Ectodermal cell (in vitro differentiated cells): ENCODE data around the gene AHNAK2.
"Not testable (repeated sequence)": the region's sequence is repeated elsewhere in the genome, so short reads cannot be mapped to it uniquely, and the experiment has no call there.

ENCODE experiments used
- H3K27ac ChIP-seq: 2 replicates; pipeline ENCODE4 v1.7.0; 2013; ENCODE audit warnings: mild to moderate bottlenecking, low read depth, low read length; ENCODE audit not compliant: insufficient read depth, poor library complexity, severe bottlenecking
- H3K27me3 ChIP-seq: 2 replicates; pipeline ENCODE4 v1.7.0; 2013; ENCODE audit warnings: mild to moderate bottlenecking, low read length; ENCODE audit not compliant: insufficient read depth, control insufficient read depth, poor library complexity, severe bottlenecking
- H3K36me3 ChIP-seq: one replicate; pipeline ENCODE4 v1.7.0; 2013; ENCODE audit warnings: low read length; ENCODE audit not compliant: control insufficient read depth, insufficient read depth
- H3K4me1 ChIP-seq: one replicate; pipeline ENCODE4 v1.7.0; 2013; ENCODE audit warnings: low read length; ENCODE audit not compliant: control insufficient read depth, insufficient read depth
- H3K4me3 ChIP-seq: 2 replicates; pipeline ENCODE4 v1.7.0; 2013; ENCODE audit warnings: low read depth, low read length, control low read depth; ENCODE audit not compliant: insufficient read depth
- H3K9me3 ChIP-seq: 2 replicates; pipeline ENCODE4 v1.7.0; 2013; ENCODE audit warnings: mild to moderate bottlenecking, low read length, moderate library complexity; ENCODE audit not compliant: control insufficient read depth
- WGBS, 2 experiments: methylation state at CpG; one replicate each; pipeline ENCODE4 v1.1.7; 2013; ENCODE audit warnings: missing lambda C conversion rate in 2 of 2; 5-methylcytosine and 5-hydroxymethylcytosine counted together

The AHNAK2 gene

DNA sequence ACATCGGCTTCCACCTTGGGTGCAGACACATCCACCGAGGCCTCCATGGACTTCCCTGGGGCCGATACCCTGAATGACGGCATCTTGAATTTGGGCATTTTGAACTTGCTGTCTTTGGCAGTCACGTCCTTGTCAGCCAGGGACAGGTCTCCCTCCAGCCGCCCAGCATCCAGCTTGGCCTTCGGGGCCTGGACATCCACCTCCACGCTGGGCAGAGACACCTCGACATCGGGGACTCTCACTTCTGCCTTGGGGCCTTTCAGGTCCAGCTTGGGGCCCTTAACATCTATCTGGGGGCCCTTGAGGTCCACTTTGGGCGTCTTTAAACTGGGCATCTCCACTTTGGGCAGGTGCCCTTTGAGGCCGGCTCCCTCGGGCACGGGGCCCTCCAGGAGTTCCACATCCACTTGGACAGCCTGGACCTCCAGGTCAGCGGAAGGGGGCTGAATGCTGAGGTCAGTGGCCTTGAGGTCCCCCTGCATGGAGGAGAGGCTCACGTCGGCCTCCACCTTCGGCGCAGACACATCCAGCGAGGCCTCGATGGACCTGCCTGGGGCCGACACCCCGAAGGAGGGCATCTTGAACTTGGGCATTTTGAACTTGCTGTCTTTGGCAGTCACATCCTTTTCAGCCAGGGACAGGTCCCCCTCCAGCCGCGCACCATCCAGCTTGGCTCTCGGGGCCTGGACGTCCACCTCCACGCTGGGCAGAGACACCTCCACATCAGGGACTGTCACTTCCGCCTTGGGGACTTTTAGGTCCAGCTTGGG is 33.6 kb downstream of the AHNAK2 start:
- H3K27ac ChIP-seq, H3K4me3 ChIP-seq, H3K27me3 ChIP-seq, H3K4me1 ChIP-seq, H3K36me3 ChIP-seq, H3K9me3 ChIP-seq: not testable (repeated sequence)
- 93 to 94% methylated on average over 29 of the region's 29 CpGs for WGBS, 2 experiments

DNA sequence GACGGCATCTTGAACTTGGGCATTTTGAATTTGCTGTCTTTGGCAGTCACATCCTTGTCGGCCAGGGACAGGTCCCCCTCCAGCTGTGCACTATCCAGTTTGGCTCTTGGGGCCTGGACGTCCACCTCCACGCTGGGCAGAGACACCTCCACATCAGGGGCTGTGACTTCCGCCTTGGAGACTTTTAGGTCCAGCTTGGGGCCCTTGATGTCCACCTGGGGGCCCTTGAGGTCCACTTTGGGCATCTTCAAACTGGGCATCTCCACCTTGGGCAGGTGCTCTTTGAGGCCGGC is 34.2 kb downstream of the AHNAK2 start:
- H3K4me3 ChIP-seq, H3K27ac ChIP-seq, H3K9me3 ChIP-seq, H3K27me3 ChIP-seq, H3K36me3 ChIP-seq, H3K4me1 ChIP-seq: not testable (repeated sequence)
- WGBS, 2 experiments: 90 to 94% methylated on average over 6 of the region's 6 CpGs

DNA sequence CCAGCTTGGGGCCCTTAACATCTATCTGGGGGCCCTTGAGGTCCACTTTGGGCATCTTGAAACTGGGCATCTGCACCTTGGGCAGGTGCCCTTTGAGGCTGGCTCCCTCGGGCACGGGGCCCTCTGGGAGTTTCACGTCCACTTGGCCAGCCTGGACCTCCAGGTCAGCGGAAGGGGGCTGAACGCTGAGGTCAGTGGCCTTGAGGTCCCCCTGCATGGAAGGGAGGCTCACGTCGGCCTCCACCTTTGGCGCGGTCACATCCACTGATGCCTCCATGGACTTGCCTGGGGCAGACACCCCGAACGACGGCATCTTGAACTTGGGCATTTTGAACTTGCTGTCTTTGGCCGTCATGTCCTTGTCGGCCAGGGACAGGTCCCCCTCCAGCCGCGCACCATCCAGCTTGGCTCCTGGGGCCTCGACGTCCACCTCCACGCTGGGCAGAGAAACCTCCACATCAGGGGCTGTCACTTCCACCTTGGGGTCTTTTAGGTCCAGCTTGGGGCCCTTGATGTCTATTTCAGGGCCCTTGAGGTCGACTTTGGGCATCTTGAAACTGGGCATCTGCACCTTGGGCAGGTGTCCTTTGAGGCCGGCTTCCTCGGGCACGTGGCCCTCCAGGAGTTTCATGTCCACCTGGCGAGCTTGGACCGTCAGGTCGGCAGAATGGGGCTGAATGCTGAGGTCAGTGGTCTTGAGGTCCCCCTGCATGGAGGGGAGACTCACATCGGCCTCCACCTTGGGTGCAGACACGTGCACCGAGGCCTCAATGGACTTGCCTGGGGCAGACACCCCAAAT is 34.8 kb downstream of the AHNAK2 start:
- H3K4me3 ChIP-seq, H3K36me3 ChIP-seq: not testable (repeated sequence)
- 93% methylated on average over 29 of the region's 29 CpGs for WGBS, 2 experiments

DNA sequence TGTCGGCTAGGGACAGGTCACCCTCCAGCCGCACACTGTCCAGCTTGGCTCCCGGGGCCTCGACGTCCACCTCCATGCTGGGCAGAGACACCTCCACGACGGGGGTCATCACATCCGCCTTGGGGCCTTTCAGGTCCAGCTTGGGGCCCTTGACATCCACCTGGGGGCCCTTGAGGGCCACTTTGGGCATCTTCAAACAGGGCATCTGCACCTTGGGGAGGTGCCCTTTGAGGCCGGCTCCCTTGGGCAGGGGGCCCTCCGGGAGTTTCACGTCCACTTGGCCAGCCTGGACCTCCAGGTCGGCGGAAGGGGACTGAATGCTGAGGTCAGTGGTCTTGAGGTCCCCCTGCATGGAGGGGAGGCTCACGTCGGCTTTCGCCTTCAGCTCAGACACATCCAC is 35.6 kb downstream of the AHNAK2 start:
- WGBS, 2 experiments: 94 to 95% methylated on average over 16 of the region's 16 CpGs

More for the DNA sequence above, 34.8 kb downstream of the AHNAK2 start:
- H3K9me3 ChIP-seq, H3K27ac ChIP-seq, H3K27me3 ChIP-seq, H3K4me1 ChIP-seq: not testable (repeated sequence)

DNA sequence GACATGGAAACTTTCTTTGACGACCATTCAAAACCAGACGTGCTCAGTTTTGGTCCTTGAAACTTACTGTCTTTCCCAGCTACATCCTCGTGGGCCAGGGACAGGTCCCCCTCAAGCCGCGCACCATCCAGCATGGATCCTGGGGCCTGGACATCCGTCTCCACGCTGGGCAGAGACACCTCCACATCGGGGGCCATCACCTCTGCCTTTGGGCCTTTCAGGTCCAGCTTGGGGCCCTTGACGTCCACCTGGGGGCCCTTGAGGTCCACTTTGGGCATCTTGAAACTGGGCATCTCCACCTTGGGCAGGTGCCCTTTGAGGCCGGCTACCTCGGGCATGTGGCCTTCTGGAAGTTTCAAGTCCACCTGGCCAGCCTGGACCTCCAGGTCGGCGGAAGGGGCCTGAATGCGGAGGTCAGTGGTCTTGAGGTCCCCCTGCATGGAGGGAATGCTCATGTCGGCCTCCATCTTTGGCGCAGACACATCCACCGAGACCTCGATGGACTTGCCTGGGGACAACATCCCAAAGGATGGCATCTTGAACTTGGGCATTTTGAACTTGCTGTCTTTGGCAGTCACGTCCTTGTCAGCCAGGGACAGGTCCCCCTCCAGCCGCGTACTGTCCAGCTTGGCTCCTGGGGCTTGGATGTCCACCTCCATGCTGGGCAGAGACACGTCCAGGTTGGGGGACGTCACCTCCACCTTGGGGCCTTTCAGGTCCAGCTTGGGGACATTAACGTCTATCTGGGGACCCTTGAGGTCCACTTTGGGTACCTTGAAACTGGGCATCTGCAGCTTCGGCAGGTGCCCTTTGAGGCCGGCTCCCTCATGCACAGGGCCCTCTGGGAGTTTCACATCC is 36.4 kb downstream of the AHNAK2 start:
- Histone ChIP-seq H3K9me3 (no peaks in the 10 kb centered on the region), H3K27me3 (peaks cover 19% of the 10 kb centered on the region), H3K4me3 (no peak overlapping the region), H3K36me3 (no peaks in the 10 kb centered on the region), H3K27ac (no peak overlapping the region), H3K4me1 (peaks cover 3% of the 10 kb centered on the region)
- 92 to 94% methylated on average over 26 of the region's 26 CpGs for WGBS, 2 experiments

More for the DNA sequence above, 35.6 kb downstream of the AHNAK2 start:
- no peak overlapping the region for H3K4me3 ChIP-seq
- H3K4me1 ChIP-seq: peaks cover 3% of the 10 kb centered on the region
- H3K27ac ChIP-seq: no peak overlapping the region
- H3K27me3 ChIP-seq: peaks cover 11% of the 10 kb centered on the region
- no peaks in the 10 kb centered on the region for H3K9me3 ChIP-seq
- H3K36me3 ChIP-seq: no peaks in the 10 kb centered on the region

DNA sequence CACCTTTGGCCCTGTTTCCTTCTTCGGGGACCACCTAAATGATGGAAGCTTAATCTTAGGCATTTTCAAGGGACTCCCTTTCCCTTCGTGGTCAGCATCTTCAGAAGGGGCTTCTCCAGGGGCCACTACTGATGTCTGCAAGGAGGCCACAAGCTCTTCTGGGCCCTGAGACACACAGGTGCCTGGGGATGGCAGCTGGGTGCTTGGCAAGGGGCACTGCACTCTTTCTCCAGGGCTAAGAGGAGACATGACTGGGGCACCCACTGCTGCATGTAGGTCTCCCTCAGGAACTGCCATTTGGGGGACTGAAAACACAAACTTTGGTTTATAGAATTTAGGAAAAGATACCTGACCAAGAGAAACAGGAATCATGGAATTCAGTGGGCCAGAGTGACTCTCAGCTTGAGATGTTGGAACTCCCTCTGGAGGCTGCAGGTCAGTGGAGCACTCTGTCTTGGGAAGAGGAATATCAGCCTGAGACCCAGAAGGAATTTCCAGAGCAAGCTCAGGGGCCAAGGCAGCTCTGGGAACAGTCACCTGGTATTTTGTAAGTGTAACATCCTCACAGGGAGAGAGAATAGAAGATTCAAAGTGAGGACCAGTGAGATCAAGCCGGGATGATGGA is 37.5 kb downstream of the AHNAK2 start:
- Histone ChIP-seq H3K4me1 (peaks cover 3% of the 10 kb centered on the region), H3K27ac (no peak overlapping the region), H3K36me3 (no peaks in the 10 kb centered on the region), H3K9me3 (no peaks in the 10 kb centered on the region), H3K27me3 (peaks cover 28% of the 10 kb centered on the region), H3K4me3 (no peak overlapping the region)
- WGBS, 2 experiments: 85 to 87% methylated on average over 3 of the region's 3 CpGs

DNA sequence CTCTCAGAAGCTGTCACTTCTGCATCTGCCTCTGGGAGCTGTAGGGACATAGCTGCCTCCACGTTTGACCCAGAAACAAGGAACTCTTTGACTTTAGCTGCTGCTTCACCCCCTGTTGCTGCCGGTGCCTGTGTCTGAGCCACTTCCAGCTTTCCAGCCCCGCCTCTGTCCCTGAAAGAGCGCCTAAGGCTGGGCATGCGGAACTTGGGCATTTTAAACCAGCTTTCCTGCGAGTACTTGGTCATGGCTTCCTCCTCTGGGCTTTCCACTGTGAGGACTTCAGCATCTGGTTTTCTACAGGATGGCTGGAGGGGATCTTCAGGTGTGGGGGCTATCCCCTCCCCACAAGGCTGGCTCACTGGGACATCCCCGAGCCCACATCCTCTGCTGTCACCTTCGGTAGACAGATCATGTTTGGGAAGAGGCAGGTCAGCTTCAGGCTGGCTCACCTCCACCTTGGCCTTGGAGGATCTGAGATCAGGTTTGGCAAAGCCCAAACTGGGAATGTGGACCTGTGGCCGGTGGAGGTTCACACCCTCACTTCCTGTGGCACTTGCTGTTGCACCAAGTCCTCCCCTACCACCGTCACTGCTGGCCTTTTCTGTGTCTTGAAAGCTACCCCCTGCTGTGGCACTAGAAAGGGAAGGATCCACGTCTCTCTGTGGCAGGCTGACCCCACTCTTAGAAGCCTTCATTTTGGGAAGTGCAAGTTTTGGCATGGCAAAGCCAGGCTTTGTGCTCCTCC is 38.3 kb downstream of the AHNAK2 start:
- WGBS, 2 experiments: 65 to 68% methylated on average over 11 of the region's 11 CpGs
- peaks cover 3% of the 10 kb centered on the region for H3K4me1 ChIP-seq

DNA sequence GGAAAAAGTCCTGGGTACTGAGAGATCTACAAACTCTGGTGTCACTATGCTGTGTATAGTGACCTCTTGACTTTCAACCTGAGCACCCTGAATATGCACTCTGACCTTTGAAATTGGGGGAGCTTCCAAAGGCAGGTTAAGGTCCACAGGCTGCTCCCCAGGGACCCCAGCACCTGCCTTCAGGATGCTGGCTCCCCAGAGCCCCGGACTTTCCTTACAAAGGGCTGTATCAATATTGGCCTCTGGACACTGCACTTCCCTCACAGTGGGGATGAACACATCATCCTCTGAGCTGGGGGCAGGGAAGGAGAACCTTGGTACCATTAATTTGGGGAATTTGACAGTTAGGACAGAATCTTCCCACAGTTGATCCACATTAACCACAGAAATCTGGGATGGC is 39.2 kb downstream of the AHNAK2 start:
- Histone ChIP-seq H3K9me3 (no peaks in the 10 kb centered on the region), H3K4me3 (no peak overlapping the region), H3K36me3 (no peaks in the 10 kb centered on the region), H3K4me1 (peaks cover 3% of the 10 kb centered on the region), H3K27me3 (peaks cover 45% of the 10 kb centered on the region), H3K27ac (no peak overlapping the region)
- 83 to 100% methylated on average over 1 of the region's 1 CpG for WGBS, 2 experiments

More for the DNA sequence above, 38.3 kb downstream of the AHNAK2 start:
- no peak overlapping the region for H3K27ac ChIP-seq
- H3K27me3 ChIP-seq: peaks cover 36% of the 10 kb centered on the region
- H3K9me3 ChIP-seq: no peaks in the 10 kb centered on the region
- H3K4me3 ChIP-seq: no peak overlapping the region
- H3K36me3 ChIP-seq: no peaks in the 10 kb centered on the region

DNA sequence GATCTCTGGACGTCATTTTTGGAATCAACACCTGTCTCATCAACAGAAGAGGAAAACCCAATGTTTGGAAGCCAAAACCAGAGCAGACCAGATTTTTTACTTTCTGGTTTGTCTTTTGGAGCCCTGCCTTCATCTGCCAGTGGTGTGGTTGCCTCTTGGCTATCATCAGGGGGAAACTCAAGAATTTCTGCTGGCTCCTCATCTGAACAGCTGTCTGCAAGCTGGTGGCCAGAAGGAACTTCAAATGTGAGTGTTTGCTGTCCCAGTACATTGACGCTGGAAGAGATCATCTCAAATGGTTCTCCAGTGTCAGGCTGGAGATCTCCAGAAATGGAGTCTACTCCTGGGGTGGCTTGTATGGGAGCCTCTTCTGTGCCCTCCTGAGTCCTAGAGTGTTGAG is 39.7 kb downstream of the AHNAK2 start:
- 84 to 86% methylated on average over 2 of the region's 2 CpGs for WGBS, 2 experiments
- Histone ChIP-seq H3K27ac (no peak overlapping the region), H3K4me3 (no peak overlapping the region)

More for the DNA sequence above, 39.7 kb downstream of the AHNAK2 start:
- Histone ChIP-seq H3K36me3 (no peaks in the 10 kb centered on the region), H3K9me3 (no peaks in the 10 kb centered on the region), H3K4me1 (peaks cover 3% of the 10 kb centered on the region), H3K27me3 (peaks cover 45% of the 10 kb centered on the region)
